ENCODE results near the gene MEMO1. TPM values are rescaled to one million over a fixed set of nuclear protein-coding genes. Genes with fewer than 3 reads are reported as not detected.

Gene MEMO1
- total RNA-seq, 1 experiment from 2014 or later = 44.7 TPM

DNA sequence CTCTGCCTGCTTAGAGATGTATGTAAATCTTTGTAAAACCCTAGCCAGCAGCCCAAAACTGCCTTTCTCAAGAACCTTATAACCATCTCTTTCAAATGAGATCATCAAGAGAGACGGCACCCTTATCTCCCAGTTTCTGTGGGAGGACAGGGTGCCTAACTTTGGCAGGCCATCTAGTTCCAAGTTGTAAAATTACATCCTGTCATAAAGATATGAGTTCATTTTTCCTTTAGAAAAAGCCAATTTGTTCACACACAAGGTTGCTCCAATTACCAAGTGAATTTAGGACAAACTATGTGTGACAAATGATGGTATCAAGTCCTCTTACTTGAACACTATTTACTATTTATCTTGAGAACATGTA lies 65.3 kb downstream of the MEMO1 start (continued):
- TF ChIP-seq FOSL1 (IDR thresholded peaks at IDR 0.05; ENCODE audit: low read depth) = no peak

DNA sequence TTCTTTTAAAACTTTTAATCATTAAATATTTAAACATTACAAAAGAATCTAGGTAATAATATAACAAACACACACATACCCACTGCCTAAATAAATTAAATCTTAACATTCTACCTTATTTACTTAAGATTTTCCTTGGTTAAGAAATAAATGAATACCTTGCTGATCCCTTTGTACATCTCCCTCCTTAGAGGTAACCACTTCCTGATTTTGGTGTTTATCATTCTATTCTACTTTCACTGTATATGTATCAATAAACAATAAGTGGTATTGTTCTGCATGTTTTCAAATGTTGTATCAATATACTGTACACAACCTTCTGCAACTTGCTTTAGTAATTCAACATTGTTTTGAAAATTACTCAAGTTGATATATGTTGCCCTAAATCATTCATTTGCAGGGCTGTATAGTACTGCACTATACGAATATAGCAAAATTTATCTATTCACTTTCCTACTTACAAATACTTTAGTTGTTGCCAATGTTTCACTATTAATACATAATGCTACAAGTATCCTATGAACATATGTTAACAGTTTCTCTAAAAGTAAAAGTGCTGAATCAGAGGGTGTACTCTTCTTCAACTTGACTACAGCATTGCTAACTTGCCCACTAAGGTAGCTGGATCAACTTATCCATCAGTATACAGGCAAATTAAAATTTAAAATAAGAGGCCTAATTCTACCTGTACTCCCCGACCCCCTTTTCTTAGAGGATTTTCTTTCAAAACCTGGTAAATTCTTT lies 65.8 kb downstream of the MEMO1 start:
- Histone ChIP-seq H3K9me2 (ENCODE audit: insufficient read depth) (no peaks in the 10 kb centered on the region), H3K4me2 (ENCODE audit: low read length) (no peak overlapping the region), H4K20me1 (ENCODE audit: insufficient read depth) (0 out of 2 replicates have a peak, but pooled peaks cover 4% of the 10 kb centered on the region), H2AFZ (ENCODE audit: low read depth, low read length, poor library complexity, severe bottlenecking) (no peak overlapping the region), H3K36me3 (ENCODE audit: control insufficient read depth in 1 of 2, insufficient read depth in 2 of 2, low read length in 2 of 2) (peaks cover 2 to 4% of the 10 kb centered on the region in 2 experiments; a peak in 1 of 4 replicates), H3K9me3 (ENCODE audit: control insufficient read depth in 1 of 2, insufficient read depth in 1 of 2, low read depth in 1 of 2, low read length in 2 of 2) (no peaks in the 10 kb centered on the region), H3K79me2 (ENCODE audit: insufficient read depth, low read length) (peaks cover 81% of the 10 kb centered on the region), H3K4me3 (replicated peaks in 1 of 2; ENCODE audit: low read depth in 1 of 2, low read length in 2 of 2) (no peak overlapping the region), H3K4me1 (ENCODE audit: control insufficient read depth in 1 of 2, insufficient read depth in 2 of 2, low read length in 2 of 2) (no peaks in the 10 kb centered on the region), H3K27me3 (ENCODE audit: insufficient read depth, low read length) (no peaks in the 10 kb centered on the region), H3K27ac (ENCODE audit: low read depth, low read length) (no peak overlapping the region), H3K9ac (ENCODE audit: low read length) (no peak overlapping the region)
- DNase-seq (ENCODE audit: low read depth, low spot score) = no peak
- ChIA-PET CTCF (no interaction called here), POLR2A (no interaction called here), RAD21 (ENCODE audit: low non-redundant PET in 1 of 2, low total read pairs in 2 of 2, uncharacterized antibody in 2 of 2, unreplicated experiment in 2 of 2) (no interaction called here)
- TF ChIP-seq, protein P1, sequence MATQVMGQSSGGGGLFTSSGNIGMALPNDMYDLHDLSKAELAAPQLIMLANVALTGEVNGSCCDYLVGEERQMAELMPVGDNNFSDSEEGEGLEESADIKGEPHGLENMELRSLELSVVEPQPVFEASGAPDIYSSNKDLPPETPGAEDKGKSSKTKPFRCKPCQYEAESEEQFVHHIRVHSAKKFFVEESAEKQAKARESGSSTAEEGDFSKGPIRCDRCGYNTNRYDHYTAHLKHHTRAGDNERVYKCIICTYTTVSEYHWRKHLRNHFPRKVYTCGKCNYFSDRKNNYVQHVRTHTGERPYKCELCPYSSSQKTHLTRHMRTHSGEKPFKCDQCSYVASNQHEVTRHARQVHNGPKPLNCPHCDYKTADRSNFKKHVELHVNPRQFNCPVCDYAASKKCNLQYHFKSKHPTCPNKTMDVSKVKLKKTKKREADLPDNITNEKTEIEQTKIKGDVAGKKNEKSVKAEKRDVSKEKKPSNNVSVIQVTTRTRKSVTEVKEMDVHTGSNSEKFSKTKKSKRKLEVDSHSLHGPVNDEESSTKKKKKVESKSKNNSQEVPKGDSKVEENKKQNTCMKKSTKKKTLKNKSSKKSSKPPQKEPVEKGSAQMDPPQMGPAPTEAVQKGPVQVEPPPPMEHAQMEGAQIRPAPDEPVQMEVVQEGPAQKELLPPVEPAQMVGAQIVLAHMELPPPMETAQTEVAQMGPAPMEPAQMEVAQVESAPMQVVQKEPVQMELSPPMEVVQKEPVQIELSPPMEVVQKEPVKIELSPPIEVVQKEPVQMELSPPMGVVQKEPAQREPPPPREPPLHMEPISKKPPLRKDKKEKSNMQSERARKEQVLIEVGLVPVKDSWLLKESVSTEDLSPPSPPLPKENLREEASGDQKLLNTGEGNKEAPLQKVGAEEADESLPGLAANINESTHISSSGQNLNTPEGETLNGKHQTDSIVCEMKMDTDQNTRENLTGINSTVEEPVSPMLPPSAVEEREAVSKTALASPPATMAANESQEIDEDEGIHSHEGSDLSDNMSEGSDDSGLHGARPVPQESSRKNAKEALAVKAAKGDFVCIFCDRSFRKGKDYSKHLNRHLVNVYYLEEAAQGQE (IDR thresholded peaks at IDR 0.05; ENCODE audit: low read depth) = no peak
- TF ChIP-seq FOSL1 (IDR thresholded peaks at IDR 0.05; ENCODE audit: low read depth) (no peak), RAD21 (IDR thresholded peaks at IDR 0.05; ENCODE audit: low read depth) (no peak), EZH2 (IDR thresholded peaks at IDR 0.05) (no peak), TCF7L2 (IDR thresholded peaks at IDR 0.05; ENCODE audit: borderline replicate concordance, extremely low read depth, insufficient read depth, insufficient read length) (no peak), CBX3 (IDR thresholded peaks at IDR 0.05; ENCODE audit: low read depth) (no peak)
- BruUV-seq (replicated peaks) = no TSS peak
- no peak for ATAC-seq
- intact Hi-C loops (cut with micrococcal nuclease) = no loop called here

All from HCT116 (cell line).